ENCODE measurements around the gene RNGTT.
"Not testable (repeated sequence)": the region's sequence is repeated elsewhere in the genome, so short reads cannot be mapped to it uniquely, and the experiment has no call there.

Gene RNGTT

DNA sequence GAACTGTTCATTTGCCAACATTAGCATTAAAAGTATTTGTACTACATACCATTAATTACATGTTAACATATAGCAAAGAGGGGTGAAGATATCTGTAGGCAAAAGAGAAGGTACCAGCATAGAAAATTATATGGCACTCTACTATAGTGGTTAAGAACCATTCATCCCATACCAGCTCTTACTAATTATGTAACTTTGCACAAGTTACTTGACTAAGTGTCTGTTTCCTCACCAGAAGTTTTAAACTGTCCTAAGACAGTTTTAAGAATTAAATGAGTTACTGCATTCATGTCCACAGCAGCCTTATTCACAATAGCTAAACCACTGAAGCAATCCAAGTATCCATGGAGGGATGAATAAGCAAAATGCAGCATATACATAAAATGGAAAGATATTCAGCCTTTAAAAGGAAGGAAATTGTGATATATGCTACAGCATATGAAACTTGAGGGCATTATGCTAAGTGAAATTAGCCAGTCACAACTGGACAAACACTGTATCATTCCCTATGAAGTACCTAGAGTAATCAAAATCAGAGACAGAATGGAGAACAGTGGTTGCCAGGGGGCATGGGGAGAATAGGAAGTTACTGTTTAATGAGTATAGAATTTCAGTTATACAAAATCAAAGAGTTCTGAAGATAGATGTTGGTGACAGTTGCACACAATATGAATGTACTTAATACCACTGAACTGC lies 98.9 kb downstream of the RNGTT start:
- no peak for DNase-seq

DNA sequence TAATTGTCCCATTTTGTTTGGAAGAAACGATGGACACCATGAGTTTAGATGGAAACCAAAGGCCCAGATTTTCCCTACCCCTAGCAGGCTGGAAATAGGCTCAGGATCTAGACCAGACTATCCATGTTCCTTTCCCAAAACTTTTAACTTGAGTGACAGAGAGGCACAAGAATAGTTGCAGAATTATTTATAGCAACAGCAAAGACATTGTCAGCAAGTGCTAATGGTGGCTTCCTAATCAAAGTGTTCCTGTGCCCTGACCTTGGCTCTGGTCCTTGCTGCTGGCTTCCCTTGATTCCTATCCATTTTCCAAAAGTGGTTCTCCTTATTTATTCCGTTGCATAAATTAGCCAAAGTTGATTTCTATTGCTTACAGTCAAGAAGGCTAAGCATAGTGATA lies 103.1 kb downstream of the RNGTT start:
- no peak for DNase-seq

DNA sequence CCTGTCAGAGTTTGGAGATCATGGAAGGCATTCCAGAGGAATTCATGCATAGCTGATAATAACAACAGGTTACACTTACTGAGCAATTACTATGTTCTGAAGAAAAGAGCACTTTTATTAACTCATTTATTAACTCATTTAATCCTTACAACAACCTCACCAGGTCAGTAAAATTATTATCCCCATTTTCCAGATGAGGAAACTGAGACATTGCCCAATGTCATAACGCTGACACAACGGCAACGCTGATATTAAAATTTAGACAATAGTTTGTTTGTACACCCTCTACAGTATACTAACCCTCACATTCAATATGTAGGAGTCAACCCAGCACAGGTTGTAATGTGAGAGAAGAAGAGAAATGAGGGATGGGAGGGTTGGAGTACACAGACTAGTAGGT lies 105.0 kb downstream of the RNGTT start:
- DNase-seq, result no peak

DNA sequence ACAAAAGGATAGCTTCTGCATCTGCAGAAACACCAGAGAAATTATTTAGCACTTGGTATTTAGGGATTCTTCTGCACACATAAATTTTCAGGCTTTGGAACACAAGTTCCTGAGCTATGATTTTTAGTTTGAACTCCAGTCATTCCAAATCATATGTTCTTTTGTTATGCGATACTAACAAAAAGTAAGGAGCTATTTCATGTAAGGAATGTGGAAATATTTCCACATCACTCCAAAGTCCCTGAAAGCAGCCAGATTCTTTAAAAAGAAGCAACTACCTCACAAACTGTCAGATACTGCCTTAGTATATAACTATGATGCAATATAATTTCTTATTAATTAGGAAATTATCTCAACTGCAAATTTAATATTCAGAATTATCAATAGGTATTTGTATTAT lies 106.9 kb downstream of the RNGTT start:
- no peak for DNase-seq

DNA sequence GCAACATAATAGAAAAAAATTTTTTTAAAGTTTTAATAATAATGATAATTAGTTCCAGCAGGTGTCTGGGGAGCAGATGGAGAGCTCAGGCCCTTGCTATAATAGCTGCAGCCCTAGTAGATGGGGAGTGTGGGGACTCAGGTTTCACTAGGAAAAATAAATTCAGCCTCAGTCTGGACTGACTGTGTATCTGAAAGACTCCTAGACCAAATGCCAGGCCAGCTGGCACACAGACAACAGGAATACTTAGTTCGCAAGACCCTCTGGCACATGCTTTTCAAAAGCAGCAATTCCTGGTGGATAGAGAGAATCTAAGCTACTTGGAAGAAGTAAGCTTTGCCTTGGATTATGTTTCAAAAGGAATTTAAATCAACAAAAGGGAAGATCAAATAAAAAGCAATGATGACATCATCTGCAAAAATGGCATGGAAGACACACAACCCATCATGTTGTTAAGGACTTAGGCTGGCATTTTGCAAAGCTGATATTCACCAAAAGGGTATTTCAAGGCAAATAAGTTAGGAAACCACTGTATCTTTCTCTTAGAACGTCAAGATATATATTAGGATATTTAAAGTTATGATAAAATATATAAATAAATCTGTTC lies 107.8 kb downstream of the RNGTT start:
- no peak for DNase-seq

DNA sequence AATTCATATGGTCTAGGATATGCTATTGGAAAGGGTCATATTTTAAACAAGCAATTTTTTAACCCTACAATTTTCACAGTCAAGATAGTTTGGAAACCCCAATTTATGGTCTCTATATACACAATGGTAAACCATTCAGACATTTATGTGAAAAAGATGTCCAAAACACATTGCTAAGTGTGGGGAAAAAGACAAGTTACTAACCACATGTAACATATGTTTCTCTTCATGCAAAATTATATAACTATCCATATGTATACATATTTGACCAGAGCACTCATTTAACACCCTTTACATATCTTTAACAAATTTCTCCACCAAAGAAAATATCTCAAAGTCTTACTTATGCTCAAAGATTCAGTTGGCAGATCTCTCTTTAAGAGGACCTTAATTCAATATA lies 110.6 kb downstream of the RNGTT start:
- no peak for DNase-seq

DNA sequence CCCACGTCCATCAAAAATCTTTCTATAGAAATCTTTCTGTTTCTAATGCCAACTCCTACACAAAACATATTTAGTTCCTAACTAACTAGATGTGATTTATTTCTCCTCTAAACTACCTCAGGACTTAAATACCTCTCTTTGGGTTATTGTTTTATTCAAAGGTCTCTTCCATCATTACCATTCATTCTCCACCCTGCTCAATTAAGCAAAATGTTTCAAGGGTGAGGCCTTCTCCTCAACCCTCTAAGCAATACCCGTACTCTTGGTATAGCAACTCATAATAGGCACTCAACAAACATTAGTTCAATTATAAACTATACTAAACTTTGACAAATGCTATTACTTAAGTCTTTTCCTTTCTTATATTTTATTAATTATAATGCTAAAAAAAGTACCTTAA lies 111.4 kb downstream of the RNGTT start:
- no peak for DNase-seq

DNA sequence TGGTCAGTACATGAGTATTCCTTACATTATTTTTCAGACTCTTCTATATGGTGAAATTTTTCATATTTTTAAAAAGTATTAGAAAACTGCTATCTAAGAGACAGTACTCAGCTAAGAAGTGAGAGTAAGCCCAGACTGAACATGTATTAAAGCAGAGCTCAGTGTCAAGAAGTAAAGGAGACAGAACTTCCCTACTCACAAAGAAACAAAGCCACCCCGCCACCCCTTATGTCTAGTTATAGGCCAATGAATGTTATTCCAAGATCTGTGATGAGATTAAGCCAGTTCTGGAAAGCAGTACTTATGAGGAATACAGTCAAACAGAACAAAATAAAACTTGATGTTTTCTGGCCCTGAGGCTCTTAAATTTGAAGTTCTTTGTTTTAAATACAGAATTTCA lies 114.5 kb downstream of the RNGTT start:
- no peak for DNase-seq

DNA sequence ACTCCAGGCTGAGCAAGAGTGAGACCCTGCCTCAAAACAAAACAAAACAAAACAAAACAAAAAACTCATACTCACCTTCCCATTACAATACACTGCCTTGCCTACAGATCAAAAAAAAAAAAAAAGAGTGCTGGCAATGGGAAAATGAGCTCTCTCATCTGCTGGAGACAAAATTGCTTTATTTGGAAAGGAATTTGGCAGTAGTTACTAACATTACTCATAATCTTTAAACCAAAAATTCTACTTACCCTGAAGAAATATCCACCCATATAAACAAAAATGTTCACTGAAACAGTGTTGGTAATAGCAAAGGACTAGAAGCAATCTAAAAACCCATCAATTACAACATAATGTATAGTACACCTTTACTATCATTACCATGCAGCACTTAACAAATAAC lies 120.4 kb downstream of the RNGTT start:
- DNase-seq, result no peak

DNA sequence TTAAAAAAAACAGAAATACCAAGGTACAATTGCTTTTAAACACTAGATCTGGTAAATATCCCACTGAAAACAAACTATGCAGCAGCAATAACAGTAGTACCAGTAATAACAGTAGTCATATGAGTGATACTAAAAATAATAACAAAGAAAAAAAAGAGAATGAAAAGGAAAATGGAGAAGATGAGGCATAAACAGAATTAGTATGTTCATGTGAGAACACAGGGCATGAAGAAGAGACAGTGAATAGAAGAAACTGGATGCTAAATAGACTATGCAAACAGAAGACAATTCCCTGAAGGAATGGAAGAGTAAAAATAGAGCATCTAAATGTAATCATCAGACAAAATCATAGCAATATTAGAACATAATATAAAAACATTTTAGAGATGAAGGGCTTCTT lies 121.1 kb downstream of the RNGTT start:
- no peak for DNase-seq

DNA sequence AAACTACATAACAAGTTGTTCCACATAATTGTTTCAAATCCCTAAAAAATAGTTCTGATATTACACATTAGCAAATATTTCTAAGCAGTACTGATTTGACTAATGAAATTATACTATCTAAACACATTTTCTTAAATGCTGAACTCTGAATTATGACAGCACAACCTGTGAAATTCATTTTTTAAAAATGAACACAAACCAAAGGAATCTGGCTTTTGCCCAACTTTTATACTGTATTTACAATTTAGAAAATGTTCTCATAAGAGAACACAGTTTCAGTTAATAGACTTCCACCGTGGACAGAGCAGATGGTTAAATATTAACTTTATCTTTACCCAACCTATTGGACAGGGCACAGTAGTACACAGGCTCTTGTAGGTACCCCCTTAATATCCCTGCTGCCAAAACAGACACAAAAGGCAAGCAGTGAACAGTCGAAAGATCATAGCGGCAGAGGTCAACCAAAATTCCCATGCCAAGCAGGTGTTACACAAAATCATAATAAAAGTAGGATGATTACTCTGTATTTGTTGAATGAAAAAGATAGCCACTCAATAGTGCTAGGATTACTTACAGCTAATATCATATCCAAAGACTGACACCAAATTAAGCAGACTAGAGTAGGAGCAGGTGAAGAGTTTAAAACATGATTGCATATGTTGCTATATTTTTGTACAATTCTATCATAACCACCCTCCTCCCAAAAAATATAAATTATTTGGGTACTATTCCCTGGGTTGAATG lies 122.5 kb downstream of the RNGTT start:
- no peak for DNase-seq

DNA sequence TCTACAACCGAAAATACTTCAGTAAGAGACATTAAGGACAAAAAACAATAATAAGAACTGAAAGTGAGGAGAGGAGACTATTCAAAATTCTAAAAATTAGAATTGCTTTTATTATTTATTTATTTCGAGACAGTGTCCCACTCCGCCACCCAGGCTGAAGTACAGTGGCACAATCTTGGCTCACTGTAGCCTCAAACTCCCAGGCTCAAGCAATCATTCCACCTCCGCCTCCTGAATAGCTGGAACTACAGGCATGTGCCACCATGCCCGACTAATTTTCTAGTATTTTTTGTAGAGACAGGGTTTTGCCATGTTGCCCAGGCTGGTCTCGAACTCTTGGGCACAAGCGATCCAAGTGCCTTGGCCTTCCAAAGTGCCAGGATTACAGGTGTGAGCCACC lies 123.1 kb downstream of the RNGTT start:
- DNase-seq, result no peak

DNA sequence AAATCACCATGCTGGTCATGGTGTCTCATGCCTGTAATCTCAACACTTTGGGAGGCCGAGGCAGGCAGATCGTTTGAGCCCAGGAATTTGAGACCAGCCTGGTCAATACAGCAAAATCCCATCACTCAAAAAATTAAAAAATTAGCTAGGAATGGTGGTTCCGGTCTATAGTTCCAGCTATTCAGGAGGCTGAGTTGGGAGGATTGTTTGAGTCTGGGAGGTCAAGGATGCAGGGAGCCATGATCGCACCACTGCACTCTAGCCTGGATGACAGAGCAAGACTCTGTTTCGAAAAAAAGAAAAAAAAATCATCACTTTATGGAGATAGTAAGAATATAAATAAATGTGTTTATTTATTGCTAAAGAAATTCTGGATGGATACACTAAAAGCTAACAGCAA lies 124.1 kb downstream of the RNGTT start:
- no peak for DNase-seq

DNA sequence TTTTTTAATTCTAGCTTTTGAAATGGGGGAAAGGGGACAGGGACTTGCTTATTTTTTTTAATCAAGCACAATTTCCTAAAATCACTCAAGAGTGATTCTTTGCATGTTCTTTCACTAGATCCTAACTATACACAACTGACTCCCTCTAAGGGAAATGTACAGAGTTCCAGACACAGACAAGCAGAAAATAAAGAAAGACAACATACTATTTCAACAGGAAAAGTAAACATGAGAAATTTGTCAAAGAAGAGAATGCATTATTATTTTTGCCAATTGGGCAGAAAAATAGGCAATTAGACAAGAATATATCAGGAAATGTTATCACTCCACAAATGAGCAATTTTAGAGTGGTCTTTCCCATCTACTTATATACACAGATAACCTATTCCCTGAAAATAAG lies 128.2 kb downstream of the RNGTT start:
- no peak for DNase-seq

DNA sequence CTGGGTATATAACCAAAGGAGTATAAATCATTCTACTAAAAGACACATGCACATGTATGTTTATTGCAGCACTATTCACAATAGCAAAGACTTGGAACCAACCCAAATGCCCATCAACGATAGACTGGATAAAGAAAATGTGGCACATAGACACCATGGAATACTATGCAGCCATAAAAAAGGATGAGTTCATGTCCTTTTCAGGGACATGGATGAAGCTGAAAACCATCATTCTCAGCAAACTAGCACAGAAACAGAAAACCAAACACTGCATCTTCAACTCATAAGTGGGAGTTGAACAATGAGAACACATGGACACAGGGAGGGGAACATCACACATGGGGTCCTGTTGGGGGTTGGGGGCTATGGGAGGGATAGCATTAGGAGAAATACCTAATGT lies 130.3 kb downstream of the RNGTT start:
- not testable (repeated sequence) for DNase-seq

DNA sequence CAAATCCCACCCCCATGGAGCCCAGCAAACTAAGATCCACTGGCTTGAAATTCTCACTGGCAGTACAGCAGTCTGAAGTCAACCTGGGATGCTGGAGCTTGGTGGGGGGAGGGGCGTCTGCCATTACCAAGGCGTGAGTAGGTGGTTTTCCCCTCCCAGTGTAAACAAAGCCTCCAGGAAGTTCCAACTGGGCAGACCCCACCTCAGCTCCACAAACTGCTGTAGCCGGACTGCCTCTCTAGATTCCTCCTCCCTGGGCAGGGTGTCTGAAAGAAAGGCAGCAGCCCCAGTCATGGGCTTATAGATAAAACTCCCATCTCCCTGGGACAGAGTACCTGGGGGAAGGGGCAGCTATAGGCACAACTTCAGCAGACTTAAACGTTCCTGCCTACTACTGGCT lies 135.8 kb downstream of the RNGTT start:
- not testable (repeated sequence) for DNase-seq

DNA sequence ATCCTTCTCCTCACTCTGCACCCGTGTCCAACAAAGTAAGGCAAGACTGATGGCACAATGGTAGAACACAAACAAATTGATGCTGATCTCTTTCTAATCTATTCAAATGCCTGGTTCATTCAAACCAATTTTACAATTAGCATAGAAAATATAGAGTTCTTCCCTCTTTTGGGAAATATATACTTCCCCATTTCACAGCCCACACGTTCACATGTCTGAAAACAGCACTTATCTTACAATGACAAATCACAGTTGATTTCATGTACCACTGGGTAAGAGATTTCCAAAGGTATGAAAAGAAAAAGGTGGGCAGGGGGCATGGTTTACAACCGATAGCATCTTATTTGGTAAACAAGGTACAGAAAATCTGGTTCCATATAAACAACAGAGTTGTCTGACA lies 137.6 kb downstream of the RNGTT start:
- no peak for DNase-seq

DNA sequence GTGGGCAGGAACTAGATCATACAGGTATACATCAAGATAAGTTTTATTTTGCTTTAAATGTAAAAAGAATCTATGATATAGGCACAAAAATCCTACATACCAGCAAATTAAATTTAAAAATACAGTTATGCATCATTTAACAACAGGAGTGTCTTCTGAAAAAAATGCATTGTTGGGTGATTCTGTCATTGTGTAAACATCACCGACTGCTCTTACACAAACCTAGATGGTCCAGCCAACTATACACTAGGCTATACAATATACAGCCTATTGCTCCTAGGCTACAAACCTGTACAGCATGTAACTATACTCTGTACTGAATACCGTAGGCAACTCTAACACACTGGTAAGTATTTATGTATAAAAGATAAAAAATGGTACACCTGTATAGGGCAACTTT lies 139.4 kb downstream of the RNGTT start:
- no peak for DNase-seq

DNA sequence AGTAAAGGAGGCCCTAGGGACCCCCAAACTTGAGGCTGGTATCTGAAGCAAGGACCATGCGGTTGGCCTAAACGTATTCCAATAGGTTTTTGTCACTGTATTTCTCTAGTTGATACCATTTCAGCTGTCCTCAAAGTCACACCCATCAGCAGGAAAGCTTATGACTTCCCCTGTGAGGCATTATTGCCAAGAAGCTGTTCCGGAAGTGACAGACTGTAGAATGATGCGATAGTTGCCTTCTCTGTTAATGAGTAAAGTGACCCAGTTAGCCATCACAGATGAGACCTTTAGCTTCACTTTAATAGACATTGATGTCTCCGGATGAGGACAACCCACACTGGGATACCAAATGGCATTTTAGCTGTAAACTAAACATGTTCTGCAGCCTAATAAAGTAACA lies 147.9 kb downstream of the RNGTT start:
- no peak for DNase-seq

DNA sequence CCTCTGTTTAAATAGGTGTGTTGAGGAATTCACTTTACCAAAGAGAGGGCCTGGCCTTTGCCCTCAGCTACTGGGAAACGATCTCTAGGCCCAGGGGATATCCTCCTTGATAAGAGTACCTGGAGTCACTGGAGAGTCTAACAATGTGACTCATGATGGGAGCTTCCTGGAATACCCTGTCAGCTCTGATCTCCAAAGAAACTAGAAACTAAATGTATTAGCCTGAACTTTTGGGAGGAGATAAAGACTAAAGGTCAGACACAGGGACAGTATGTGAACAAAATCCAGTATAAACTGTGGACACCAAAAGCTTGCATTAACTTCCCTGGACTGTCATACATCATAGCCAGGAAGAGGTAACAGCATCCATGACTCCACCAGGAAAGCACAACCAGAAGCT lies 148.5 kb downstream of the RNGTT start:
- no peak for DNase-seq

DNA sequence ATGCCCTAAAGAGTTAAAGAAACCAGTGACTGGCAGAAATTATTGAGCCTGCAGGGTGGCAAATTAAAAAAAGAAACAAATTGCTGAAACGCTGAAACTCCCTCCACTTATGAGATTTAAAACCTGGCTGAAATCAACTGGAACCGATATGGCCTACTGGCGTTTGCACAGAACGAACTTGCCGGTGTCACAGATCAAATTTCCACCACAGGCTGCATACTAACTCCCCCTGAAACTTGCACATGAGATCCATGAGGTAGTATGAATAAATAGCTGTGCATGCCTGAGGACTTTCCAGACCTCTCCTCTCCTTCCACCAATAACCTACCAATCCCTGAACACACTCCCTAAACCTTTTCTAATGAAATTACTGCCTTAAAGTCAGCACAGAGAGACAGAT lies 150.4 kb downstream of the RNGTT start:
- no peak for DNase-seq

DNA sequence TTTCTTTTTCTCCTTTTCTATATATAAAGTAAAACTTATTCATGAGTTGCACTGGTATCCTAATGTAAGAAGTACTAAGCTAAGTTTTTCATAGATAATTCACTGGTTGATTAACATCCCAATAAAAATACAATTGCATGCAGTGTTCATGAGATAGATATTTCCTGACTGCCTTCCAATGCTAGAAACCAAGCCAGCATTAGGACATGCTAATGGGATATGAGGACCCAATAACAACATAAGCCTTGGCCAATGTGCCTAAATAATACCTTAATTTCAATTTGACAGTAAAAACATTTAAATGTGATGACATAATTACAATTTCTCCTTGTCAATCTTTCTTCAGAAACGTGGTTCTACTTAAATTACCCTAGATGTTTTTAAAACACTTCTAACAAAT lies 152.7 kb downstream of the RNGTT start:
- DNase-seq, result no peak

DNA sequence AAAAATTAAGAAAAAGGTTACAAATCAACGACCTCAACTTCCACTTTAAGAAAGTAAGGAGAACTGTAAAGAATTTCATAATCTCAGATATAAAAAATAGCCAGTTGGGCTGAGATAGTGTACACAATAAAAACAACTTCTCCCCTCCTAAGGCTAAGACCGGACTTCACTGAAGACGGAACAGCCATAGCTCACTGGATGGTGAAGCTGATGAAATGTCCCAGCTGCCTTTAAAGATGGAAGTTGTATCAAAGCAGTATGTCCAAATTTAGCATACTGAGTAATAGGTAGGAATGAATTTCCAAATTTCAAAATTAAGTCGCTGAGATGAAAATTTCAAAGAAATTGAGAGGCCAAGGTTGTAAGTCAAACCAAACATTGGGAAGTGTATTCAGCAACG lies 153.3 kb downstream of the RNGTT start:
- no peak for DNase-seq

DNA sequence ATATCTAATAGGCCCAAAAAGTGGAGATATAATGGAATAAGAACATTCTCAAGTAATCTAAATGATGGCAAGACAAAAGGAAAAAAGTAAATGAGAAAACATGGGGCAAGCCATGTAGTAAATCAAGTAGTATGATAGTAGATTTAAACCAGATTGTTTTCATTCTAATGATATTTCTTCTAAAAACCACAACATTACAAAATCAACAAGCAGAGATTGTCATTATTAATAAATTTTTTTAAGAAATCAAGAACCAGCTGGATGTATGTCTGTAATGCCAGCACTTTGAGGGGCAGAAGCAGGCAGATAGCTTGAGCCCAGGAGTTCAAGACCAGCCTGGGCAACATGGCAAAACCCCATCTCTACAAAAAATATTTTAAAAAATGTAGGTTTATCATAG lies 155.0 kb downstream of the RNGTT start:
- DNase-seq, result no peak

DNA sequence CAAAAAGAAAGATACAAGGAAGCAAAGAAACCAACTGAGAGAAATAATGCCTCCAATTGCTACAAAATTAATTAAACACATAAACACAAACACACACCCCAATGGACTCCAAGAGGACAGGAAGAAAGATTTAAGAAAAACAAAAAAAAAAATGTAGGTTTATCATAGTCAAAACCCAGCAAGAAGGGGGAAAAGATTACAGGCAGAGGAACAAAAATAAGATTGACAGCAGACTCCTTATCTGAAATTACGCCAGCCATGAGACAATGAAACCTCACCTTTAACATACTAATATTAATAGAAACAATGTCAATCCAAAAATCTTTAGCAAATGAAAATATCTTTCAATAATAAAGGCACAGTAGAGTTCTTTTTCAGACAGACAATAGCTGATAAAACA lies 155.8 kb downstream of the RNGTT start:
- no peak for DNase-seq

Data from CD4-positive, alpha-beta T cell treated with Interleukin-1 beta for 1 hour (primary cell).